Trophoblast cell (in vitro differentiated cells and primary cell): ENCODE results near the gene OTUB1.
A peak's percentile ranks its signal among the peaks of the same experiment; 100 is the strongest.

Experiments used
- DNase-seq, 2 donors: peaks; one replicate each; pipeline ENCODE4 v3.0.0-alpha.2; 2016
- H2AFZ ChIP-seq: 2 replicates; pipeline ENCODE4 v1.6.1; 2013; ENCODE audit warnings: low read length, moderate library complexity, mild to moderate bottlenecking; ENCODE audit not compliant: insufficient read depth, poor library complexity
- H2AK5ac ChIP-seq: 2 replicates; pipeline ENCODE4 v1.6.1; 2013; ENCODE audit warnings: mild to moderate bottlenecking, low read length
- H2BK120ac ChIP-seq: 2 replicates; pipeline ENCODE4 v1.6.1; 2013; ENCODE audit warnings: low read length, mild to moderate bottlenecking, moderate library complexity; ENCODE audit not compliant: insufficient read depth, poor library complexity
- H2BK12ac ChIP-seq: 2 replicates; pipeline ENCODE4 v1.6.1; 2013; ENCODE audit warnings: mild to moderate bottlenecking, low read length, moderate library complexity
- H2BK5ac ChIP-seq: 2 replicates; pipeline ENCODE4 v1.6.1; 2013; ENCODE audit warnings: low read length, low read depth, moderate library complexity, mild to moderate bottlenecking; ENCODE audit not compliant: poor library complexity
- H3K14ac ChIP-seq: 2 replicates; pipeline ENCODE4 v1.6.1; 2013; ENCODE audit warnings: mild to moderate bottlenecking, low read length
- H3K18ac ChIP-seq: 2 replicates; pipeline ENCODE4 v1.6.1; 2013; ENCODE audit warnings: mild to moderate bottlenecking, low read length
- H3K23ac ChIP-seq: 2 replicates; pipeline ENCODE4 v1.6.1; 2013; ENCODE audit warnings: low read length
- H3K27ac ChIP-seq: 2 replicates; pipeline ENCODE4 v1.5.1; 2013; ENCODE audit warnings: low read depth, mild to moderate bottlenecking, inconsistent platforms, low read length, moderate library complexity
- H3K27me3 ChIP-seq: 2 replicates; pipeline ENCODE4 v1.6.1; 2013; ENCODE audit warnings: inconsistent platforms, mild to moderate bottlenecking, low read length, moderate library complexity; ENCODE audit not compliant: insufficient read depth
- H3K36me3 ChIP-seq, 2 experiments: 1 replicate in 1 of 2; 2 replicates in 1 of 2; pipeline ENCODE4 v1.6.1; 2013; ENCODE audit warnings: low read length in 2 of 2, mild to moderate bottlenecking in 2 of 2, moderate library complexity in 1 of 2; ENCODE audit not compliant: insufficient read depth in 2 of 2, control insufficient read depth in 1 of 2
- H3K4ac ChIP-seq: 2 replicates; pipeline ENCODE4 v1.6.1; 2013; ENCODE audit warnings: low read depth, mild to moderate bottlenecking, low read length, moderate library complexity
- H3K4me1 ChIP-seq, 2 experiments: 1 replicate in 1 of 2; 2 replicates in 1 of 2; pipeline ENCODE4 v1.6.1; 2013; ENCODE audit warnings: low read length in 2 of 2, mild to moderate bottlenecking in 2 of 2, moderate library complexity in 1 of 2; ENCODE audit not compliant: insufficient read depth in 2 of 2, control insufficient read depth in 1 of 2
- H3K4me2 ChIP-seq: 2 replicates; pipeline ENCODE4 v1.6.1; 2013; ENCODE audit warnings: inconsistent platforms, mild to moderate bottlenecking, low read length, moderate library complexity
- H3K4me3 ChIP-seq: 2 replicates; pipeline ENCODE4 v1.5.1; 2013; ENCODE audit warnings: mild to moderate bottlenecking, low read depth, low read length, inconsistent platforms
- H3K79me1 ChIP-seq: one replicate; pipeline ENCODE4 v1.6.1; 2013; ENCODE audit warnings: low read length
- H3K79me2 ChIP-seq: 2 replicates; pipeline ENCODE4 v1.6.1; 2013; ENCODE audit warnings: low read length, mild to moderate bottlenecking; ENCODE audit not compliant: control insufficient read depth, insufficient read depth, poor library complexity
- H3K9ac ChIP-seq: 2 replicates; pipeline ENCODE4 v1.6.1; 2013; ENCODE audit warnings: mild to moderate bottlenecking, low read length
- H3K9me3 ChIP-seq: 2 replicates; pipeline ENCODE4 v1.6.1; 2013; ENCODE audit warnings: low read depth, mild to moderate bottlenecking, control low read depth, inconsistent platforms, low read length; ENCODE audit not compliant: insufficient read depth
- H4K12ac ChIP-seq: 2 replicates; pipeline ENCODE4 v1.6.1; 2013; ENCODE audit warnings: low read depth, mild to moderate bottlenecking, low read length, moderate library complexity
- H4K8ac ChIP-seq: 2 replicates; pipeline ENCODE4 v1.6.1; 2013; ENCODE audit warnings: low read depth, mild to moderate bottlenecking, low read length, moderate library complexity
- H4K91ac ChIP-seq: one replicate; pipeline ENCODE4 v1.6.1; 2013; ENCODE audit warnings: low read depth, mild to moderate bottlenecking, low read length, moderate library complexity
- WGBS: extraction: QIAGEN DNeasy Blood & Tissue Kit; methylation state at CpG from one replicate; pipeline ENCODE4 v1.1.7; 2013; ENCODE audit warnings: missing lambda C conversion rate; ENCODE audit not compliant: insufficient read length, insufficient coverage; ENCODE audit errors: extremely low coverage; 5-methylcytosine and 5-hydroxymethylcytosine counted together

Gene OTUB1

DNA sequence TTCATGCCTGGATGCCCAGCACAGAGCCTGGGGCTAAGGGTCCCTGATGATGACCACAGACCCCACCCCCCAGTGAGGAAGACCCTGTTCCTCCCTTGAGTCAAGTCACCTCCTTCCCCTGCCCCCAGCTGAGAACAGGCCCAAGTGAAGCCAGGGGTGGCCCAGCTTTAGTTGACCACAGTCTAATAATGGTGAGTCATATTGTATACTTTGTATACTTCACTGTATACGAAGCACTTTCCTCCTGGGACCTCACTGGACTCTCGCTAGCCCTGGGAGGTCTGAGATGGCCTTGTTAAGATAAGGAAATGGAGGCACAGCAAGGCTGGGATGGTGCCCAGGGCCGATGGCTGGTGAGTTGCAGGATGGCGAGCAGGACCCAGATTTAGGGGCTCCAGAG, 45.8 kb downstream of the OTUB1 start:
- Histone ChIP-seq H2AK5ac (no peak overlapping the region), H4K91ac (no peak overlapping the region), H3K23ac (no peak overlapping the region), H2BK5ac (no peak overlapping the region), H3K4me3 (no peak overlapping the region), H3K4me2 (no peak overlapping the region), H3K14ac (no peak overlapping the region), H3K18ac (no peak overlapping the region), H2BK120ac (no peak overlapping the region), H2BK12ac (no peak overlapping the region), H3K36me3 (no peaks in the 10 kb centered on the region), H3K9me3 (no peaks in the 10 kb centered on the region), H3K79me1 (no peaks in the 10 kb centered on the region), H3K9ac (no peak overlapping the region), H3K4me1 (peaks cover 0 to 2% of the 10 kb centered on the region in 2 experiments), H3K4ac (no peak overlapping the region), H3K27me3 (peaks cover 33% of the 10 kb centered on the region), H3K79me2 (no peaks in the 10 kb centered on the region), H2AFZ (no peak overlapping the region), H4K8ac (no peak overlapping the region), H4K12ac (no peak overlapping the region), H3K27ac (no peak overlapping the region)
- no peak for DNase-seq
- no CpG with 5 or more reads among the region's 4 CpGs for WGBS

DNA sequence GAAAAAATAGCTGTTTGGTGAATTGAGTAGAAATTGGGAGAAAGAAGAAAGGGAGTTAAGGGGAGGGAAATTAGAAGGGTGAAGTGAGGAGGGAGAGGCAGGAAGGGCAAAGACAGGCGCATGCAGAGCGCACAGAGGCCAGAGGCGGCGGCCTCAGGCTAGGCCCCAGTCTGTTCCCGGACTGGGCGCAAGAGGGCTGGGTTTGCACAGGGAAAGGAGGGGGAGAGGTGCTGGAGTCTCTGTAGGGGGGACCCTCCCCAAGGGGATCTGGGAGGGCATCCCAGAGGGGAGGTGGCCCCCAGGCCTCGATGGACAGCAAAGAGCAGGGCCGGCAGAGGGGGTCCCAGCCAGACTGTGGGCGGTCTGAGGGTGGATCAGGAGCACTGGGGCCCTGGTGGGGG, 48.2 kb downstream of the OTUB1 start:
- H3K79me1 ChIP-seq: no peaks in the 10 kb centered on the region

DNA sequence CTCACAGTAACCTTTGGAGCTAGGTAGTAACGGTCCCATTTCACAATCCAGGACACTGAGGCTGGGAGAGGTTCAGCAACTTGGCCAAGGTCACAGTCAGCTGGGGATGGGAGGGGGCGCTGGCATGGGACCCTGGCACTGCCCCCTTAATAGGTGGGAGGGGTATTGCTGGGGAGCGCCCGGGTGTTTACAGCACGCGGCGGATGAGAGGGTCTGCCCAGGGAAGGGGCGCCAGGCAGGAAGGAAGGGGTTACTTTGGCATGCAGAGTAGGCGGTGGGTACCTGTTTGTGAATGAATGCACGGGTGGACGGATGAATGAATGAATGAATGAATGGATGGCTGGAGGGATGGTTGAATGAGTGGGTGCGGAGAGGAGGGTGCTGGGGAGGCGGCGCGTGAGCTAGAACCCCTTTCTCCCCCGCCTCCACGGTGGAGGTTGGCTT, 48.9 kb downstream of the OTUB1 start:
- peaks cover 47% of the 10 kb centered on the region for H3K27me3 ChIP-seq
- H3K79me2 ChIP-seq: no peaks in the 10 kb centered on the region
- no peak for DNase-seq
- H2AFZ ChIP-seq: no peak overlapping the region
- H2BK5ac ChIP-seq: no peak overlapping the region
- no peak overlapping the region for H3K4me2 ChIP-seq
- H3K27ac ChIP-seq: no peak overlapping the region
- H3K4me3 ChIP-seq: no peak overlapping the region
- H3K18ac ChIP-seq: no peak overlapping the region
- no peak overlapping the region for H4K12ac ChIP-seq
- H3K9ac ChIP-seq: no peak overlapping the region
- no peak overlapping the region for H3K14ac ChIP-seq
- no peak overlapping the region for H4K91ac ChIP-seq
- H2AK5ac ChIP-seq: no peak overlapping the region
- H2BK12ac ChIP-seq: no peak overlapping the region
- H3K79me1 ChIP-seq: no peaks in the 10 kb centered on the region
- no peak overlapping the region for H4K8ac ChIP-seq
- H3K4ac ChIP-seq: no peak overlapping the region
- H3K23ac ChIP-seq: no peak overlapping the region
- H3K36me3 ChIP-seq: no peaks in the 10 kb centered on the region
- H2BK120ac ChIP-seq: no peak overlapping the region
- WGBS: no CpG with 5 or more reads among the region's 17 CpGs
- H3K9me3 ChIP-seq: peaks cover 1% of the 10 kb centered on the region
- H3K4me1 ChIP-seq: no peaks in the 10 kb centered on the region

More for the DNA sequence above, 48.2 kb downstream of the OTUB1 start:
- H3K4me3 ChIP-seq: no peak overlapping the region
- H3K18ac ChIP-seq: no peak overlapping the region
- no peak overlapping the region for H2BK120ac ChIP-seq
- no peak for DNase-seq
- no peak overlapping the region for H3K9ac ChIP-seq
- no peak overlapping the region for H2BK5ac ChIP-seq
- no peak overlapping the region for H2AK5ac ChIP-seq
- no peak overlapping the region for H2AFZ ChIP-seq
- H4K8ac ChIP-seq: no peak overlapping the region
- no peak overlapping the region for H3K23ac ChIP-seq
- no peak overlapping the region for H4K91ac ChIP-seq
- peaks cover 47% of the 10 kb centered on the region for H3K27me3 ChIP-seq
- H3K4ac ChIP-seq: no peak overlapping the region
- H3K79me2 ChIP-seq: no peaks in the 10 kb centered on the region
- H3K9me3 ChIP-seq: no peaks in the 10 kb centered on the region
- no peak overlapping the region for H3K14ac ChIP-seq
- H3K36me3 ChIP-seq: no peaks in the 10 kb centered on the region
- H4K12ac ChIP-seq: no peak overlapping the region
- no CpG with 5 or more reads among the region's 9 CpGs for WGBS
- H3K4me2 ChIP-seq: no peak overlapping the region
- H2BK12ac ChIP-seq: no peak overlapping the region
- no peak overlapping the region for H3K27ac ChIP-seq
- H3K4me1 ChIP-seq: no peaks in the 10 kb centered on the region

DNA sequence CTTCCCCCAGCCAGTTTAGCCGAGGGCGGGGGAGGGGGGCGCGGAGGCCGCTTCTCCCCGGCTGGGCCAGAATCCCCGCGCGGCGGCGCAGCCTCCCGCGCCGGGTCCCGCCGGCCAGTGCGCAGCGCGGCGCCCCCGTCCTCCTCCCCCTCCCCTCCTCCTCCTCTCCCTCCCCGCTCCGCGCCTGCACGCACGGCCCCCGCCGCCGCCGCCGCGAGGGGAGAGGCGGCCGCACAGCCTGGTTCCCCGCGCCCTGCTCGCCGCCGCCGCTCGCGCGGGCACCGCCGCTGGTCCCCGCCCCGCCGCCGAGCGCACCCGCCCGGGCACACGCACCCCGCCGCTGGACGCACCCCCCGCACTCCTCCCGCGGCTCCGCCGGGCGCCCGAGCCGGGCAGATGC, 49.3 kb downstream of the OTUB1 start, which contains the start of gene FLRT1:
FLRT1 (plus strand) TSS at position 356 of the 400 bp plus-strand sequence. CDS start 80,337 bp downstream, outside the sequence.
- Histone ChIP-seq H3K36me3 (no peaks in the 10 kb centered on the region), H2AFZ (no peak within 1 kb of the TSS), H3K18ac (no peak within 1 kb of the TSS), H3K4me3 (no peak within 1 kb of the TSS), H3K4me2 (peak within 1 kb of the TSS; percentile 37), H3K4ac (no peak within 1 kb of the TSS), H3K27me3 (peaks cover 47% of the 10 kb centered on the region), H3K79me2 (no peaks in the 10 kb centered on the region), H2BK12ac (no peak within 1 kb of the TSS), H4K8ac (no peak within 1 kb of the TSS), H2AK5ac (no peak within 1 kb of the TSS), H3K27ac (no peak within 1 kb of the TSS), H3K14ac (no peak within 1 kb of the TSS), H3K4me1 (no peaks in the 10 kb centered on the region), H3K9me3 (peaks cover 1% of the 10 kb centered on the region), H2BK120ac (no peak within 1 kb of the TSS), H4K91ac (no peak within 1 kb of the TSS), H2BK5ac (no peak within 1 kb of the TSS), H3K9ac (no peak within 1 kb of the TSS), H3K23ac (no peak within 1 kb of the TSS), H4K12ac (no peak within 1 kb of the TSS), H3K79me1 (no peaks in the 10 kb centered on the region)
- no CpG with 5 or more reads among the region's 64 CpGs for WGBS
- DNase-seq: no peak
